WTC11 (cell line): ENCODE measurements around the gene KLHL41. TPM values are rescaled to one million over a fixed set of nuclear protein-coding genes. Genes with fewer than 3 reads are reported as not detected.

Experiments used
- ATAC-seq: fragments of 200-7000 bp; cut with Tn5 transposase; 2 replicates; pipeline ENCODE4 v1.10.0; 2021; ENCODE audit warnings: mild to moderate bottlenecking, moderate library complexity
- CTCF ChIA-PET: fragments of 300-600 bp; sonication (Branson Sonifier 250); formaldehyde crosslinking; loops from one replicate; lab custom pipeline; 2021; ENCODE audit warnings: antibody characterized with exemption; lab: Charles Lee
- POLR2A ChIA-PET: fragments of 350-600 bp; sonication (Branson Sonifier 250); formaldehyde crosslinking; loops from one replicate; lab custom pipeline; 2021; ENCODE audit warnings: antibody characterized with exemption; lab: Charles Lee
- DNase-seq: peaks from one replicate; pipeline ENCODE4 v3.0.0; 2021; ENCODE audit warnings: low spot score
- H3K27ac Mint-ChIP-seq: 2 replicates; pipeline ENCODE4 v1.8.0; 2021; ENCODE audit warnings: mixed read lengths
- H3K27me3 Mint-ChIP-seq: 2 replicates; pipeline ENCODE4 v1.8.0; 2021; ENCODE audit warnings: low read depth, mild to moderate bottlenecking, moderate library complexity, mixed read lengths
- H3K36me3 Mint-ChIP-seq: 2 replicates; pipeline ENCODE4 v1.8.0; 2021; ENCODE audit warnings: mixed read lengths
- H3K4me1 Mint-ChIP-seq: 2 replicates; pipeline ENCODE4 v1.8.0; 2022; ENCODE audit warnings: mixed read lengths
- H3K4me3 Mint-ChIP-seq: 2 replicates; pipeline ENCODE4 v1.8.0; 2021; ENCODE audit warnings: mild to moderate bottlenecking, moderate library complexity, mixed read lengths
- H3K9me3 Mint-ChIP-seq: 2 replicates; pipeline ENCODE4 v1.8.0; 2021; ENCODE audit warnings: mixed read lengths
- GABPB1 ChIP-seq: sonication (generic); formaldehyde crosslinking; IDR thresholded peaks from 2 replicates; pipeline ENCODE4 v1.8.1; 2023; ENCODE audit warnings: mild to moderate bottlenecking, missing genetic modification reagents
- GTF2I ChIP-seq: fragments of 250-450 bp; sonication (Bioruptor Pico); conservative IDR thresholded peaks from 2 replicates; pipeline ENCODE4 v1.4.0; 2021; ENCODE audit warnings: mild to moderate bottlenecking
- HMGA2 ChIP-seq: fragments of 250-450 bp; sonication (Bioruptor Pico); IDR thresholded peaks from 2 replicates; pipeline ENCODE4 v1.4.0; 2021; ENCODE audit warnings: mild to moderate bottlenecking, moderate library complexity
- NR3C1 ChIP-seq: sonication (generic); formaldehyde crosslinking; conservative IDR thresholded peaks from 2 replicates; pipeline ENCODE4 v1.8.1; 2023; ENCODE audit warnings: low read depth, mild to moderate bottlenecking, missing genetic modification reagents
- OVOL2 ChIP-seq: fragments of 250-450 bp; sonication (Bioruptor Pico); IDR thresholded peaks from 2 replicates; pipeline ENCODE4 v1.9.0; 2021; ENCODE audit warnings: mild to moderate bottlenecking, borderline replicate concordance
- RELA ChIP-seq: sonication (generic); formaldehyde crosslinking; IDR thresholded peaks from 2 replicates; pipeline ENCODE4 v1.8.1; 2022; ENCODE audit warnings: missing genetic modification reagents, mild to moderate bottlenecking, borderline replicate concordance
- SMAD4 ChIP-seq: sonication (generic); formaldehyde crosslinking; IDR thresholded peaks from 2 replicates; pipeline ENCODE4 v1.8.0; 2022; ENCODE audit warnings: mild to moderate bottlenecking, missing genetic modification reagents
- TP53 ChIP-seq: sonication (generic); formaldehyde crosslinking; IDR thresholded peaks from 2 replicates; pipeline ENCODE4 v1.8.1; 2023; ENCODE audit warnings: mild to moderate bottlenecking, missing genetic modification reagents
- ZNF219 ChIP-seq: sonication (generic); formaldehyde crosslinking; IDR thresholded peaks from 2 replicates; pipeline ENCODE4 v1.8.0; 2023; ENCODE audit warnings: missing genetic modification reagents, mild to moderate bottlenecking, borderline replicate concordance
- ZNF416 ChIP-seq: fragments of 250-450 bp; sonication (Bioruptor Pico); IDR thresholded peaks from 2 replicates; pipeline ENCODE4 v1.9.0; 2021; ENCODE audit warnings: mild to moderate bottlenecking, inconsistent platforms
- total RNA-seq: library from RNA; stranded (reverse); gene quantifications from 3 replicates; pipeline ENCODE4 v1.2.3, GENCODE V29; 2021
- TF ChIP-seq, protein P1 (sequence below): sonication (generic); formaldehyde crosslinking; IDR thresholded peaks from 2 replicates; pipeline ENCODE4 v1.8.0; 2022; ENCODE audit warnings: mild to moderate bottlenecking, missing genetic modification reagents
- TF ChIP-seq, protein P2 (sequence below): sonication (generic); formaldehyde crosslinking; IDR thresholded peaks from 2 replicates; pipeline ENCODE4 v1.8.1; 2022; ENCODE audit warnings: mild to moderate bottlenecking, missing genetic modification reagents, moderate library complexity, borderline replicate concordance
- TF ChIP-seq, protein P3 (sequence below): fragments of 250-450 bp; sonication (Bioruptor Pico); IDR thresholded peaks from 2 replicates; pipeline ENCODE4 v1.9.0; 2021; ENCODE audit warnings: mild to moderate bottlenecking
- TF ChIP-seq, protein P4 (sequence below): sonication (generic); formaldehyde crosslinking; IDR thresholded peaks from 2 replicates; pipeline ENCODE4 v1.8.1; 2023; ENCODE audit warnings: mild to moderate bottlenecking, missing genetic modification reagents, moderate library complexity
- TF ChIP-seq, protein P5 (sequence below): fragments of 250-450 bp; sonication (Bioruptor Pico); conservative IDR thresholded peaks from 2 replicates; pipeline ENCODE4 v1.9.0; 2021; ENCODE audit warnings: mild to moderate bottlenecking
- TF ChIP-seq, protein P6 (sequence below): sonication (generic); formaldehyde crosslinking; IDR thresholded peaks from 2 replicates; pipeline ENCODE4 v1.8.1; 2023; ENCODE audit warnings: mild to moderate bottlenecking, moderate library complexity, missing genetic modification reagents

KLHL41 gene
- total RNA-seq, 1 experiment from 2014 or later: not detected

DNA sequence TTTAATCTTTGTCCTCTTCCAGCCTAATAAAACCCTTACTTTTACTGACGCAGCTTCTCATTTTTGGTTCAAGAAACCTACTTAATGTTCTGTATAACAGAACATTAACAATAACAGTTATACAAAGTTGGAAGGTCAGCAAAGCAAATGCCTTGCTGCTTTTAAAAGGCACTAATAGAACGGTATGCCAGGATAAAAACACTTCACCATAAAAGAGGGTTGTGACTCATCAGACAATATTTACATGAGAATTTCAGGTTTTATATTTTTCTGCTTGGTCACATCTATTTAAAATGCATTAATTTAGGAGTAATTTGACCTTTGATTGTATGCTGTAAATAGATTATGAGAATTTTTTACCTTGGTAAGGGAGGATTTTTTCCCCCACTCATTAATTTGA lies 3.0 kb downstream of the KLHL41 start:
- H3K4me3 Mint-ChIP-seq: no peak overlapping the region
- peaks cover 3% of the 10 kb centered on the region; the same call in 1 of the 2 replicates for H3K27me3 Mint-ChIP-seq
- H3K36me3 Mint-ChIP-seq: no peaks in the 10 kb centered on the region
- H3K27ac Mint-ChIP-seq: no peak overlapping the region
- ATAC-seq (no peak), DNase-seq (no peak)
- peaks cover 9% of the 10 kb centered on the region for H3K4me1 Mint-ChIP-seq
- ChIA-PET CTCF (no interaction called here), POLR2A (no interaction called here)
- TF ChIP-seq, protein P1, sequence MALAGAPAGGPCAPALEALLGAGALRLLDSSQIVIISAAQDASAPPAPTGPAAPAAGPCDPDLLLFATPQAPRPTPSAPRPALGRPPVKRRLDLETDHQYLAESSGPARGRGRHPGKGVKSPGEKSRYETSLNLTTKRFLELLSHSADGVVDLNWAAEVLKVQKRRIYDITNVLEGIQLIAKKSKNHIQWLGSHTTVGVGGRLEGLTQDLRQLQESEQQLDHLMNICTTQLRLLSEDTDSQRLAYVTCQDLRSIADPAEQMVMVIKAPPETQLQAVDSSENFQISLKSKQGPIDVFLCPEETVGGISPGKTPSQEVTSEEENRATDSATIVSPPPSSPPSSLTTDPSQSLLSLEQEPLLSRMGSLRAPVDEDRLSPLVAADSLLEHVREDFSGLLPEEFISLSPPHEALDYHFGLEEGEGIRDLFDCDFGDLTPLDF (CRISPR knock-in tag): no peak
- no peaks in the 10 kb centered on the region for H3K9me3 Mint-ChIP-seq

DNA sequence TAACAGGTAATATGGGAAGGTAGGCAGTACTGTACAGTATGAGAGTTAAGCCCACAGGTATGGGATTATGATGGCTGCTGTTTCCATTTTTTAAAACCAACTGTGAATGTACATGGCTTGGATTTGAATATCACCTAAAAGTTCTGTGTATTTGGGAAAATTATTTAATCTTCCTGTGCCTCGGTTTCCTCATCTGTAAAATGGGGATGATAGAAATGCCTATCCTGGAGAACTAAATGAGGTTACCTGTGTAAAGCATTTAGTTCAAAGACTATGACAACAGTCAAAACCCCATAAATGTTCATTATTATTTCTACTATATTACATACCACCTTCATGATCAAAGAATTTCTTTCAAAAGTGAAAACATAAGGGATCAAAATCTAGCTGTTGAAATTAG lies 3.6 kb downstream of the KLHL41 start:
- CTCF ChIA-PET: no interaction called here
- POLR2A ChIA-PET: no interaction called here
- no peak for ATAC-seq
- no peak for DNase-seq
- Mint-ChIP-seq H3K4me1 (peaks cover 9% of the 10 kb centered on the region), H3K9me3 (no peaks in the 10 kb centered on the region)
- TF ChIP-seq, protein P2, sequence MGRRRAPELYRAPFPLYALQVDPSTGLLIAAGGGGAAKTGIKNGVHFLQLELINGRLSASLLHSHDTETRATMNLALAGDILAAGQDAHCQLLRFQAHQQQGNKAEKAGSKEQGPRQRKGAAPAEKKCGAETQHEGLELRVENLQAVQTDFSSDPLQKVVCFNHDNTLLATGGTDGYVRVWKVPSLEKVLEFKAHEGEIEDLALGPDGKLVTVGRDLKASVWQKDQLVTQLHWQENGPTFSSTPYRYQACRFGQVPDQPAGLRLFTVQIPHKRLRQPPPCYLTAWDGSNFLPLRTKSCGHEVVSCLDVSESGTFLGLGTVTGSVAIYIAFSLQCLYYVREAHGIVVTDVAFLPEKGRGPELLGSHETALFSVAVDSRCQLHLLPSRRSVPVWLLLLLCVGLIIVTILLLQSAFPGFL: no peak
- no peak for TF ChIP-seq RELA (CRISPR knock-in tag)
- no peak for TF ChIP-seq OVOL2 (CRISPR knock-in tag)
- TF ChIP-seq, protein P3, sequence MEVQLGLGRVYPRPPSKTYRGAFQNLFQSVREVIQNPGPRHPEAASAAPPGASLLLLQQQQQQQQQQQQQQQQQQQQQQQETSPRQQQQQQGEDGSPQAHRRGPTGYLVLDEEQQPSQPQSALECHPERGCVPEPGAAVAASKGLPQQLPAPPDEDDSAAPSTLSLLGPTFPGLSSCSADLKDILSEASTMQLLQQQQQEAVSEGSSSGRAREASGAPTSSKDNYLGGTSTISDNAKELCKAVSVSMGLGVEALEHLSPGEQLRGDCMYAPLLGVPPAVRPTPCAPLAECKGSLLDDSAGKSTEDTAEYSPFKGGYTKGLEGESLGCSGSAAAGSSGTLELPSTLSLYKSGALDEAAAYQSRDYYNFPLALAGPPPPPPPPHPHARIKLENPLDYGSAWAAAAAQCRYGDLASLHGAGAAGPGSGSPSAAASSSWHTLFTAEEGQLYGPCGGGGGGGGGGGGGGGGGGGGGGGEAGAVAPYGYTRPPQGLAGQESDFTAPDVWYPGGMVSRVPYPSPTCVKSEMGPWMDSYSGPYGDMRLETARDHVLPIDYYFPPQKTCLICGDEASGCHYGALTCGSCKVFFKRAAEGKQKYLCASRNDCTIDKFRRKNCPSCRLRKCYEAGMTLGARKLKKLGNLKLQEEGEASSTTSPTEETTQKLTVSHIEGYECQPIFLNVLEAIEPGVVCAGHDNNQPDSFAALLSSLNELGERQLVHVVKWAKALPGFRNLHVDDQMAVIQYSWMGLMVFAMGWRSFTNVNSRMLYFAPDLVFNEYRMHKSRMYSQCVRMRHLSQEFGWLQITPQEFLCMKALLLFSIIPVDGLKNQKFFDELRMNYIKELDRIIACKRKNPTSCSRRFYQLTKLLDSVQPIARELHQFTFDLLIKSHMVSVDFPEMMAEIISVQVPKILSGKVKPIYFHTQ (CRISPR knock-in tag): no peak
- TF ChIP-seq HMGA2 (CRISPR knock-in tag): no peak
- TF ChIP-seq, protein P4, sequence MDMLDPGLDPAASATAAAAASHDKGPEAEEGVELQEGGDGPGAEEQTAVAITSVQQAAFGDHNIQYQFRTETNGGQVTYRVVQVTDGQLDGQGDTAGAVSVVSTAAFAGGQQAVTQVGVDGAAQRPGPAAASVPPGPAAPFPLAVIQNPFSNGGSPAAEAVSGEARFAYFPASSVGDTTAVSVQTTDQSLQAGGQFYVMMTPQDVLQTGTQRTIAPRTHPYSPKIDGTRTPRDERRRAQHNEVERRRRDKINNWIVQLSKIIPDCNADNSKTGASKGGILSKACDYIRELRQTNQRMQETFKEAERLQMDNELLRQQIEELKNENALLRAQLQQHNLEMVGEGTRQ: no peak
- TF ChIP-seq TP53 (CRISPR knock-in tag): no peak
- no peak for TF ChIP-seq GABPB1
- TF ChIP-seq, protein P5, sequence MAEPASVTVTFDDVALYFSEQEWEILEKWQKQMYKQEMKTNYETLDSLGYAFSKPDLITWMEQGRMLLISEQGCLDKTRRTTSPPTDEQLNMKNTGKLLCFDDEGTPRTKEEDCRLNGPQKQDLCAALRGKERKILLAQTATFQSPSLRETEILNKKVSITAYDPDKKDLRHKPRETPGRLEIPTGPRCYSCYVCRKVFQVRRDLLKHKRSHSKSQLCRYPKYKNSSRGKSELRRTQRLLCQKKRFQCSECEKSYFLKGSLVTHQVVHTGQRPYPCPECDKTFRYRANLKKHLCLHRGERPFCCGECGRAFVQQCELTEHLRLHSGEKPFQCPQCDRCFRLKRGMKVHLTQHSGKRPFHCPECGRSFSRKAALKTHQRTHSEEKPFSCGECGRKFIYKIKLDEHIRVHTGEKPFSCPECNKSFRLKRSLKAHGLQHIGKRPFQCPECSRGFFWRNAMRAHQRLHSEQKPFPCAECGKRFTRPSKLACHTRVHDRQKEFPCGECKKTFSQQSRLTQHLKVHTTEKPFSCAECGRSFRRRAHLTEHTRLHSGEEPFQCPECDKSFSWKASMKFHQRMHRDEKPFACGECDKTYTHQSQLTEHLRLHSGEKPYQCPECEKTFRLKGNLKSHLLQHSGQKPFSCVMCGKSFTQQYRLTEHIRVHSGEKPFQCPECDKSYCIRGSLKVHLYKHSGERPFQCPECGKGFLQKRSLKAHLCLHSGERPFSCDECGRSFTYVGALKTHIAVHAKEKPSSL: no peak
- TF ChIP-seq ZNF219 (CRISPR knock-in tag): no peak
- TF ChIP-seq, protein P6, sequence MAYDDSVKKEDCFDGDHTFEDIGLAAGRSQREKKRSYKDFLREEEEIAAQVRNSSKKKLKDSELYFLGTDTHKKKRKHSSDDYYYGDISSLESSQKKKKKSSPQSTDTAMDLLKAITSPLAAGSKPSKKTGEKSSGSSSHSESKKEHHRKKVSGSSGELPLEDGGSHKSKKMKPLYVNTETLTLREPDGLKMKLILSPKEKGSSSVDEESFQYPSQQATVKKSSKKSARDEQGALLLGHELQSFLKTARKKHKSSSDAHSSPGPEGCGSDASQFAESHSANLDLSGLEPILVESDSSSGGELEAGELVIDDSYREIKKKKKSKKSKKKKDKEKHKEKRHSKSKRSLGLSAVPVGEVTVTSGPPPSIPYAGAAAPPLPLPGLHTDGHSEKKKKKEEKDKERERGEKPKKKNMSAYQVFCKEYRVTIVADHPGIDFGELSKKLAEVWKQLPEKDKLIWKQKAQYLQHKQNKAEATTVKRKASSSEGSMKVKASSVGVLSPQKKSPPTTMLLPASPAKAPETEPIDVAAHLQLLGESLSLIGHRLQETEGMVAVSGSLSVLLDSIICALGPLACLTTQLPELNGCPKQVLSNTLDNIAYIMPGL (CRISPR knock-in tag): no peak
- no peak for TF ChIP-seq SMAD4 (CRISPR knock-in tag)
- no peak for TF ChIP-seq ZNF416
- no peak for TF ChIP-seq GTF2I (CRISPR knock-in tag)
- no peak for TF ChIP-seq NR3C1 (CRISPR knock-in tag)
- TF ChIP-seq, all 79 proteins: peak for 0
- Mint-ChIP-seq H3K4me3 (no peak overlapping the region), H3K27me3 (peaks cover 6% of the 10 kb centered on the region; the same call in 1 of the 2 replicates), H3K27ac (no peak overlapping the region), H3K36me3 (no peaks in the 10 kb centered on the region)
